HepG2 (cell line): ENCODE measurements around the gene KIF3A. TPM values are rescaled to one million over a fixed set of nuclear protein-coding genes. Genes with fewer than 3 reads are reported as not detected.

Experiments used
- ATAC-seq: fragments of 200-7000 bp; cut with Tn5 transposase; 3 replicates; pipeline ENCODE4 v1.9.1; 2020; ENCODE audit warnings: mild to moderate bottlenecking, moderate library complexity
- BruUV-seq: library from RNA; stranded (reverse); fragments of 400-500 nt; replicated peaks from 2 replicates; lab custom pipeline; 2021; lab: Mats Ljungman, UMichigan
- CTCF ChIA-PET: fragments of 300-600 bp; formaldehyde crosslinking; extraction: SDS; loops from one replicate; lab custom pipeline; 2021; ENCODE audit warnings: low total read pairs, inconsistent platforms, low intra/inter-chr PET ratio; lab: Yijun Ruan, JAX
- POLR2A ChIA-PET: fragments of 350-600 bp; sonication (Branson Sonifier 250); formaldehyde crosslinking; loops from one replicate; lab custom pipeline; 2020; ENCODE audit warnings: antibody characterized with exemption, inconsistent platforms; lab: Yijun Ruan, JAX
- DNase-seq: peaks from one replicate; pipeline ENCODE4 v3.0.0-alpha.2; 2015; ENCODE audit warnings: low spot score
- FAIRE-seq: peaks from 3 replicates; lab custom pipeline; 2011; peaks lifted over from hg19 to GRCh38; lab: Jason Lieb, UNC
- H2AFZ ChIP-seq: one replicate; pipeline ENCODE4 v1.6.1; 2011; ENCODE audit warnings: low read length, inconsistent platforms
- H3K27ac ChIP-seq: fragments of 300-600 bp; 3 replicates; pipeline ENCODE4 v1.8.0; 2011; ENCODE audit warnings: mixed run types, mild to moderate bottlenecking, mixed read lengths, low read length, inconsistent platforms; ENCODE audit not compliant: insufficient read depth; ENCODE audit errors: extremely low read length
- H3K27me3 ChIP-seq, 2 experiments: fragments of 200-600 bp in 1 of 2; 2 replicates in 1 of 2; 3 replicates in 1 of 2; pipeline versions ENCODE4 v1.6.0 to v1.8.0; 2011; ENCODE audit warnings: low read length in 2 of 2, mild to moderate bottlenecking in 2 of 2, moderate library complexity in 2 of 2, inconsistent platforms in 1 of 2; ENCODE audit not compliant: insufficient read depth in 2 of 2, control insufficient read depth in 1 of 2
- H3K36me3 ChIP-seq, 2 experiments: fragments of 200-600 bp in 1 of 2; replicated peaks in 1 of 2; 2 replicates in 1 of 2; 3 replicates in 1 of 2; pipeline versions ENCODE4 v1.5.1 to v1.8.0; 2011; ENCODE audit warnings: low read length in 2 of 2, inconsistent platforms in 1 of 2; ENCODE audit not compliant: insufficient read depth in 2 of 2, control insufficient read depth in 1 of 2
- H3K4me1 ChIP-seq: 2 replicates; pipeline ENCODE4 v1.5.1; 2012; ENCODE audit warnings: low read length, inconsistent platforms; ENCODE audit not compliant: insufficient read depth
- H3K4me2 ChIP-seq: 2 replicates; pipeline ENCODE4 v1.6.0; 2011; ENCODE audit warnings: low read depth, low read length, inconsistent platforms
- H3K4me3 ChIP-seq, 3 experiments: fragments of 200-600 bp in 1 of 3; sonication (generic), shearing (Covaris generic) in 1 of 3; replicated peaks in 1 of 3; 2 replicates each; pipeline ENCODE4 v1.5.1; 2011 to 2016; ENCODE audit warnings: low read length in 3 of 3, inconsistent platforms in 2 of 3, low read depth in 2 of 3, mild to moderate bottlenecking in 2 of 3, control low read depth in 1 of 3, mixed read lengths in 1 of 3; ENCODE audit not compliant: insufficient read depth in 1 of 3
- H3K79me2 ChIP-seq: one replicate; pipeline ENCODE4 v1.6.1; 2011; ENCODE audit warnings: low read length, inconsistent platforms; ENCODE audit not compliant: insufficient read depth
- H3K9ac ChIP-seq: 2 replicates; pipeline ENCODE4 v1.6.0; 2011; ENCODE audit warnings: mild to moderate bottlenecking, low read depth, low read length, inconsistent platforms; ENCODE audit not compliant: insufficient read depth
- H3K9me3 ChIP-seq: 2 replicates; pipeline ENCODE4 v1.5.1; 2012; ENCODE audit warnings: mild to moderate bottlenecking, low read length
- H4K20me1 ChIP-seq: 2 replicates; pipeline ENCODE4 v1.6.0; 2011; ENCODE audit warnings: inconsistent platforms, mild to moderate bottlenecking, low read length, moderate library complexity; ENCODE audit not compliant: insufficient read depth
- DRAP1 ChIP-seq: IDR thresholded peaks from 2 replicates; pipeline ENCODE4 v1.6.1; 2016; ENCODE audit warnings: missing genetic modification reagents, missing compliant biosample characterization
- ETS1 ChIP-seq: sonication (generic); formaldehyde crosslinking; IDR thresholded peaks from 2 replicates; pipeline ENCODE4 v1.4.0; 2020; ENCODE audit warnings: missing genetic modification reagents
- HHEX ChIP-seq: IDR thresholded peaks from 2 replicates; pipeline ENCODE4 v1.6.1; 2016; ENCODE audit warnings: control low read depth
- NR3C1 ChIP-seq: sonication (generic); formaldehyde crosslinking; IDR thresholded peaks from 2 replicates; pipeline ENCODE4 v1.4.0; 2020; ENCODE audit warnings: missing genetic modification reagents
- PHF20 ChIP-seq: sonication (generic); formaldehyde crosslinking; IDR thresholded peaks from 2 replicates; pipeline ENCODE4 v1.5.0; 2020; ENCODE audit warnings: mild to moderate bottlenecking, missing genetic modification reagents
- SCMH1 ChIP-seq: sonication (generic); formaldehyde crosslinking; IDR thresholded peaks from 2 replicates; pipeline ENCODE4 v1.9.0; 2021; ENCODE audit warnings: missing genetic modification reagents, mild to moderate bottlenecking, borderline replicate concordance
- SNAI1 ChIP-seq: sonication (generic); formaldehyde crosslinking; IDR thresholded peaks from 2 replicates; pipeline ENCODE4 v1.5.0; 2020; ENCODE audit warnings: mild to moderate bottlenecking, missing genetic modification reagents, borderline replicate concordance
- ZFP62 ChIP-seq: sonication (generic); formaldehyde crosslinking; IDR thresholded peaks from 2 replicates; pipeline ENCODE4 v1.4.0; 2020; ENCODE audit warnings: missing genetic modification reagents
- WGBS: methylation state at CpG from one replicate; pipeline ENCODE4 v1.1.6; 2017; ENCODE audit warnings: low lambda C conversion rate; 5-methylcytosine and 5-hydroxymethylcytosine counted together
- in situ Hi-C: cut with HindIII; loops from 2 replicates; pipeline ENCODE4 v1.10.0; 2017; ENCODE audit warnings: low pct_unique_long_range_greater_than_20kb; ENCODE audit not compliant: extremely low pct_ligation_motif_present
- intact Hi-C: fragments of 100-400 bp; cut with micrococcal nuclease; formaldehyde crosslinking; loops from one replicate; pipeline ENCODE4 v1.10.0; 2022; ENCODE audit not compliant: unreplicated experiment
- polyA plus RNA-seq, 8 experiments: library from polyadenylated mRNA; depleted of rRNA in 3 of 8; stranded (reverse) in 7 of 8; unstranded in 1 of 8; fragments of >200 nt; fragmentation: Illumina TruSeq in 4 of 8; extraction: Trizol in 4 of 8; gene quantifications; 2 replicates each; pipeline versions ENCODE4 v1.2.1 to v1.2.3, GENCODE V29; 2011 to 2016; ENCODE audit warnings: low read depth in 4 of 8, missing spikeins in 1 of 8, mixed read lengths in 1 of 8; ENCODE audit not compliant: insufficient read depth in 1 of 8
- total RNA-seq, 5 experiments: library from RNA; depleted of rRNA; stranded (reverse); fragments of >200 nt; fragmentation: Illumina TruSeq; extraction: Trizol; gene quantifications; 2 replicates each; pipeline ENCODE4 v1.2.3, GENCODE V29; 2016; ENCODE audit warnings: low read depth in 1 of 5
- TF ChIP-seq, protein P1 (sequence below): sonication (generic); formaldehyde crosslinking; IDR thresholded peaks from 2 replicates; pipeline ENCODE4 v1.4.0; 2020; ENCODE audit warnings: missing genetic modification reagents, borderline replicate concordance
- TF ChIP-seq, protein P2 (sequence below), 2 experiments: fragments of 450-650 bp in 1 of 2; sonication (generic) in 1 of 2; formaldehyde crosslinking; IDR thresholded peaks; 2 replicates each; pipeline versions ENCODE4 v1.5.0 to v1.8.0; 2020 to 2022; ENCODE audit warnings: mild to moderate bottlenecking in 1 of 2, missing genetic modification reagents in 1 of 2

The KIF3A gene
- total and polyA plus RNA-seq, 2 of the 13 experiments (the other 11 are each of a cell fraction or from before 2014, with no cell fraction given) = 2.3 to 8.4 TPM

DNA sequence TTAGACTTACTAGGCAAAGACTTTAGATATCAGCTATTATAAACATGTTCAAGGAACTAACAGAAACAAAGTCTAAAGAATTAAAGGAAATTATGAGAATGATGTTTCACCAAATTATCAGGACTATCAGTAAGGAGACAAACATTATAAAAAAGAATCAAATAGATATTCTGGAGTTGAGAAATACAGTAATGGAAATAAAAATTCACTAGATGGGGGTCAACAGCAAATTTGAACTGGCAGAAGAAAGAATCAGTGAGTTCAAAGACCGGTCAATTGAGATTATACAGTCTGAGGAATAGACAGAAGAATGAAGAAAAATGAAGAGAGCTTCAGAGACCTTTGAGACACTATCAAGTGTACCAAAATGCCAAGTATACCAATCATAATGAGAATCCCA is 89.0 kb downstream of the KIF3A start:
- TF ChIP-seq, protein P1, sequence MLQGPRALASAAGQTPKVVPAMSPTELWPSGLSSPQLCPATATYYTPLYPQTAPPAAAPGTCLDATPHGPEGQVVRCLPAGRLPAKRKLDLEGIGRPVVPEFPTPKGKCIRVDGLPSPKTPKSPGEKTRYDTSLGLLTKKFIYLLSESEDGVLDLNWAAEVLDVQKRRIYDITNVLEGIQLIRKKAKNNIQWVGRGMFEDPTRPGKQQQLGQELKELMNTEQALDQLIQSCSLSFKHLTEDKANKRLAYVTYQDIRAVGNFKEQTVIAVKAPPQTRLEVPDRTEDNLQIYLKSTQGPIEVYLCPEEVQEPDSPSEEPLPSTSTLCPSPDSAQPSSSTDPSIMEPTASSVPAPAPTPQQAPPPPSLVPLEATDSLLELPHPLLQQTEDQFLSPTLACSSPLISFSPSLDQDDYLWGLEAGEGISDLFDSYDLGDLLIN = no peak
- TF ChIP-seq HHEX (CRISPR knock-in tag) (no peak), DRAP1 (CRISPR knock-in tag) (no peak), ZFP62 (no peak), ETS1 (CRISPR knock-in tag) (no peak), PHF20 (CRISPR knock-in tag) (no peak), SCMH1 (CRISPR knock-in tag) (no peak), SNAI1 (CRISPR knock-in tag) (no peak), NR3C1 (no peak)
- TF ChIP-seq, protein P2, sequence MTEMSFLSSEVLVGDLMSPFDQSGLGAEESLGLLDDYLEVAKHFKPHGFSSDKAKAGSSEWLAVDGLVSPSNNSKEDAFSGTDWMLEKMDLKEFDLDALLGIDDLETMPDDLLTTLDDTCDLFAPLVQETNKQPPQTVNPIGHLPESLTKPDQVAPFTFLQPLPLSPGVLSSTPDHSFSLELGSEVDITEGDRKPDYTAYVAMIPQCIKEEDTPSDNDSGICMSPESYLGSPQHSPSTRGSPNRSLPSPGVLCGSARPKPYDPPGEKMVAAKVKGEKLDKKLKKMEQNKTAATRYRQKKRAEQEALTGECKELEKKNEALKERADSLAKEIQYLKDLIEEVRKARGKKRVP (CRISPR knock-in tag; IDR thresholded peaks at IDR 0.05) = no peak

More for the DNA sequence above, 89.0 kb downstream of the KIF3A start:
- in situ Hi-C loops = no loop called here
- H3K36me3 ChIP-seq = peaks cover 0 to under 1% of the 10 kb centered on the region in 2 experiments; a peak in 2 of 5 replicates
- no peaks in the 10 kb centered on the region for H3K27me3 ChIP-seq
- no peak overlapping the region for H3K4me2 ChIP-seq
- H3K4me1 ChIP-seq = peaks cover 18% of the 10 kb centered on the region
- POLR2A ChIA-PET = no interaction called here
- intact Hi-C loops = no loop called here
- H3K27ac ChIP-seq = no peak overlapping the region
- H3K4me3 ChIP-seq = no peak overlapping the region
- WGBS = 91% methylated on average over 1 of the region's 1 CpG
- ATAC-seq (no peak), FAIRE-seq (no peak), DNase-seq (no peak)
- no peak overlapping the region for H2AFZ ChIP-seq
- no peaks in the 10 kb centered on the region for H3K79me2 ChIP-seq
- CTCF ChIA-PET = no interaction called here
- H3K9me3 ChIP-seq = peaks cover 10% of the 10 kb centered on the region; the same call in 1 of the 2 replicates
- BruUV-seq = no TSS peak
- no peaks in the 10 kb centered on the region for H4K20me1 ChIP-seq
- no peak overlapping the region for H3K9ac ChIP-seq
